ENCODE data around the gene OTOA.
A peak's percentile ranks its signal among the peaks of the same experiment; 100 is the strongest.
"Not testable (repeated sequence)": the region's sequence is repeated elsewhere in the genome, so short reads cannot be mapped to it uniquely, and the experiment has no call there.

Gene OTOA

DNA sequence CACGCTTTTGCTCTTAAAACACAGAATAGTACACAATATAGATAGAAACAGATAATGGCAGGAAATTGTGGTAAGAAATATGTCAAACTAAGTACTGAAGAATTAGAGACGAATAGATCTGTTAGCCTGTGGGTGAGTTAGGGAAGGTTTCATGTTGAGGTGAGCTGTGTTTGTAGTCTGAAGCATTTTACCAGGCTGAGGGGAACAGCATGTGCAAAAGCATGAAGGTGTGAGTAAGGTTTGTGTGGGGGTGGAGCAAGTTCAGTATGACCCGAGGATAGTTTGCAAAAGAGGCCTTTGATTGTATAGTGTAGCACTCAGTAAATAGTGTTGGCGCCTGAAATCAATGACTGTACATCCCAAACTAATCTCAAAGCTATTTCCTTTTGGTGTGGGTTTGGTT, 25.2 kb upstream of the OTOA start:
- no peak overlapping the region for H3K4me3 ChIP-seq
- peak overlapping the region in 5 of 21 experiments; percentile 6 to 49 (median 33) for H3K27ac ChIP-seq

DNA sequence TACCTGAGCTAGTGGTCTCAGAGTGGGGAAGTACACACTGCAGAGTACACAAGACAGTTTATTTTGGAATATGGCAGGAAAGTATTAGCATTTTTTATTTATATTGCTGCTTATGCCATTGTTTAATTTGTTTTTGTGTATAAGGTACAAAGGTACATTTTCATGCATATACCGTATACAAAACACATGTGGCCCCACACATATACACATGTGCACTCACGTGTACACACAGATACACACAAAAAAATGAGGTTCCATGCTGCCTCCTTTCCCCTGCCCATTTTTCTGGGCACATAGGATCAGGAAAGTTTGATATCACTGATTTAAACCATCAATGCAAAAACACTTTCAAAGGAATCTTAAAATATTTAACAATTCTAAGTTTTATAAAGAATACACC, 24.3 kb upstream of the OTOA start:
- Histone ChIP-seq H3K27ac (peak overlapping the region in 3 of 21 experiments; percentile 33 to 49 (median 44)), H3K4me3 (no peak overlapping the region)

DNA sequence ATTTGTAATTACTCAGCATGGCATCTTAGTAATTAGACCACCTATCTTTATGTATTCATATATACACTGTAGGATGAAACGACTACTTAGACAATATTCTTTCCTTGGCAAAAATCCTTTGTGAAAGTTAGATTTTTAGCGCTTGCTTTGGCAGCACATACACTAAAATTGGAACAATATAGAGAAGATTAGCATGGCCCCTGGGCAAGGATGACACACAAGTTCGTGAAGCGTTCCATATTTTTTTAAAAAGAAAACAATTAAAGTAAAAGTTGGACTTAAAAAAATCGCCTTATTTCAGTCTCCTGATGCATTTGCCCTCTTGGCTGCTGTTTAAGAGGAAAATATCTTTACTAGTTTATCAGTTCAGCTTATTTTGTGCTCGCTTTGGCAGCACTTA, 21.9 kb upstream of the OTOA start:
- no peak overlapping the region for H3K4me3 ChIP-seq
- no peak overlapping the region for H3K27ac ChIP-seq

DNA sequence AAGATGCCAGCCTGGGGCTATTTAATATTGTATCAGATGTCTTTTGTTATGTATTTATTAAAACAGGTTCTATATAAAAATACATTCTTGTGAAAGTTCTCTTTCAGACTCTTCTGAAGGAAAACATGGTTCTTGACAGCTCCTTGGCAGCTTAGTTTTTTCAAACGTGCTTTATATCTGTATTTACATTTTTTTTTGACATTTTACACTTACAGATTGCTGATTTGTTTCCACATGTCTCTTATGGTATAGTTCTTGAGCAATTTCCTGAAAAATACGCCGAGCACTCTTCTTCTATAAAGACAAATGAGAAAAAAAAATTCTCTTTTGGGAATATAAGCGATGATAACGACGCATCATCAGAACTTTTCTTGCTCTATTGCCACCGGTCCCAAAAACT, 20.9 kb upstream of the OTOA start:
- no peak overlapping the region for H3K4me3 ChIP-seq
- H3K27ac ChIP-seq, result no peak overlapping the region

DNA sequence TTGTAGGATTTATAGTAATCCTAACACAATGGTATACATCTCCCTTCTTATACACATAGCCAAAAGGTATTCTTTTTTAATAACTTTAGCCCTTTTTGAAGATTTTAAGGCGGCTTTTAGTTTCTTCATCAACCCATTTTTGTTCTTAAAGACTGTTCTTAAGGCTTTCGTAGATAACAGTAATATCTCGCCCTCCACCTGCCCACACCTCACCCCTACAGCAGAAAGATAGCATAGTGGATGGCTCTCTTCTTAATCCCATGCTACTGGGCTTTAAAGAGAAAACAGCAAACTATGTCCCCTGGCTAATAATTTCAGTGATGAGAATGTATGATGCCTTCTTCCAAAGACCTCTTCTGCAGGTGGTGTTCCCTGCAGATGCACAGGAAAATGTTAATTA, 20.0 kb upstream of the OTOA start:
- Histone ChIP-seq H3K4me3 (no peak overlapping the region), H3K27ac (peak overlapping the region in 1 of 21 experiments; percentile 88)

DNA sequence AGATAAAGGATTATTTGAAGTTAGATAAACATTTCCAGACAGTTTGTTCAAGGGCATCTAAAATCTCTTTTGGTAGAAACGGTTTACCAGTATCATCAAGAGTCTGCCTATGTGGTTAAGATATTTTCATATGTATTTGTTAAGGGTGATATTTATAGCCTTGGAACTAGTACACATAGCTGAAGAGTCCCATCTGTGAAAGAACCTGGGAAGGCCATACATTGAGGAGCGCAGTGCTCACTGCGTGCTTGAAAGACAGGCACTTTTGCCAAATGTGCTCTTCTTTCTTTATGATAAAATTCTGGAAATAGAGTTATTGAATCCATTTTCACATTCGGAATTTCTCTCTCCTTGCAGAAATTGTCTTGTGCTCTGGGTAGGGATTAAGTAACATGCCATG, 19.1 kb upstream of the OTOA start:
- Histone ChIP-seq H3K4me3 (no peak overlapping the region), H3K27ac (peak overlapping the region in 16 of 21 experiments; percentile 16 to 88 (median 72))

DNA sequence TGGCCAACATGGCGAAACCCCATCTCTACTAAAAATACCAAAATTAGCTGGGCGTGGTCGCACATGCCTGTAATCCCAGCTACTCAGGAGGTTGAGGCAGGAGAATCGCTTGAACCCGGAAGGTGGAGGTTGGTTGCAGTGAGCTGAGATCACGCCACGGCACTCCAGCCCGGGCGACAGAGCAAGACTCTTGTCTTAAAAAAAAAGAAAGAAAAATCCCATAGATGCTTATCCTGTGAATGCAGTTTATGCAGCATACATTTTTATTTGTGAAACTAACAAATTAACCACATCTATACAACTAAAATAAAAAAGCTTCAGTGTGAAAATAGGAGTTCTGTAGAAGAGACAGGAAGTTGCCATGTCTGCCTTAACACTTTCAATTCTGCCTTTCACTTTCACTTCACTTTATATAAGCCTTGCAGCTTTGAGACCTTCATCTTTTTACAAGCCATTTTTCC, 18.5 kb upstream of the OTOA start:
- H3K27ac ChIP-seq, result peak overlapping the region in 19 of 21 experiments; percentile 11 to 88 (median 67)
- peak overlapping the region in 1 of 7 experiments; percentile 11 for H3K4me3 ChIP-seq

DNA sequence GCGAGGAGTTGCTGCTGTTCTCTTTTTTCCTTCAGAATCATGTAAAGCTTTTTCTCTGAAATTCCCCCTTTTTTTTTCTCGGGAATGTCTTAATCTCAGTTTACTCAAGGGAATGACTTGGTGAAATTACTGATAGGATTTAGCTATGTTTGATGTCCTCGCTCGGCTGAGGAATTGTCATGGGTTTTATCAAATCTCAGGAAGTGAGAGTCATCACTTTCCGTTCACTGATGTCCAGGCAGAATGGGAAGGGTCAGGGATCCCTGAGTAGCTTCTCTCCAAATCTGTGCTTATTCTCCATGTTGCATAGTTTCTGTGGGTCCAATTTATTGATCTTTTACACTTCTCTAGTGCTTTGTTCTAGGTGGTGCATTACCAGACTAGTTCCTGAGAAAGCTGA, 17.7 kb upstream of the OTOA start:
- H3K27ac ChIP-seq, result peak overlapping the region in 17 of 21 experiments; percentile 16 to 88 (median 70)
- H3K4me3 ChIP-seq, result no peak overlapping the region

DNA sequence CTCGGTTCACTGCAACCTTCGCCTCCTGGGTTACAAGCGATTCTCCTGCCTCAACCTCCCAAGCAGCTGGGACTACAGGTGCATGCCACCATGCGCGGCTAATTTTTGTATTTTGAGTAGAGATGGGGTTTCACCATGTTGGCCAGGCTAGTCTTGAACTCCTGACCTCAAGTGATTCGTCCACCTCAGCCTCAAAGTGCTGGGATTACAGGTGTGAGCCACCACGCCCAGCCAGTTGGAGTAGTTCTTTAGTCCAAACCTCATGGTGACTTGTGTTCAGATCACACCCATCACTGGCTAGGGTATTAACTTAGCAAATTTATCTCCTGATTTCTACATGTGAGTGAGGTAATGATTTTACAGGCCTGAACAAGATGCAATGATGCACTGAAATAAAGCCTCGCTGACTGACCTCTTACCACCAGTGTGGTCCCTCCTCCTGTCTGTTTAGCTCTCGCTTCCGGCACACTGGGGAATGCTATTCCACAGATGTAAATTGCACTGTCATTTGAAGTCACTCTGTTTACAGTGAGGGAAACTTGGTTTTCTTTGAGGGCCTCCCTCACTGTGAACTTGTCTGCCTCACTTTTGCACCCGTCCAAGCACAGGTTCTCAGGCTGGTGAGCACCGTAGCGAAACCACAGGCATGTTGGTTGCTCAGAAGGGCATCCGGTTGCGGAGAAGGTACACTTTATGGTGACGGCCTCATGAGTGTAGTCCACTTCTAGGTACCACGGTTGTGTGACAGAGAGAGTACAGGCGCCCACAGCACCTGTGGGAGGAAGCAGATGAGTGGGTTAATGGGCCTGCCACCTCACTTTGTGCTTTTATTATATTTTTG, 16.8 kb upstream of the OTOA start:
- H3K27ac ChIP-seq, result peak overlapping the region in 14 of 21 experiments; percentile 16 to 88 (median 74)
- no peak overlapping the region for H3K4me3 ChIP-seq

DNA sequence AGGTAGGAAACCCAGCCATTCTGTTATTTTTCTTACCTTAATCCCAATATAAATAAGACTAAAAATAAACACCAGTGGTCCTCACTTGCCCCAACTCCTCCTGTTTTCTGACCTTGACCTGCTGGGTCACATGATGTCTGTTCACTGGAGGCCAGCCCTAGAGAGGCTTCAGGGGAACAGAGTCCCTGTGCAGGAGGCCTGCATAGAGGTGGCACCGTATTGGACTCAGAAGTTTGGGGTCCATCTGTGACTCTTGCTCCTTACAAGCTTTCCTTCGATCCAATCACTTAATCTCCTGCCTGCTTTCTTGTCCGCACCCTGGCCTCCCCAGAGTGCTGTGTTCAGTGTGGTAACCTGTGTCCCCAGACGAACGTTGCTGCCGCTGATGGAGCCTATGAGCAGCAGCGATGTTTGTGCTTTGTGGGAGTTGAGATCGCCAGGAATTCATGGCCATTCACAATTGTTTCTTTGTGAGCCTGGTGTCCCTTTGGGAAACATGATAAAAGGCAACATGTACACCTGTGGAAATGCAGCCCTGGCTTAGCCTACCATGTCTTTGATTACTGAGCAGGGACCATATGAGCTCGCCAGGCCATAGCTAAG, 16.1 kb upstream of the OTOA start:
- Histone ChIP-seq H3K4me3 (no peak overlapping the region), H3K27ac (peak overlapping the region in 11 of 21 experiments; percentile 12 to 88 (median 70))

DNA sequence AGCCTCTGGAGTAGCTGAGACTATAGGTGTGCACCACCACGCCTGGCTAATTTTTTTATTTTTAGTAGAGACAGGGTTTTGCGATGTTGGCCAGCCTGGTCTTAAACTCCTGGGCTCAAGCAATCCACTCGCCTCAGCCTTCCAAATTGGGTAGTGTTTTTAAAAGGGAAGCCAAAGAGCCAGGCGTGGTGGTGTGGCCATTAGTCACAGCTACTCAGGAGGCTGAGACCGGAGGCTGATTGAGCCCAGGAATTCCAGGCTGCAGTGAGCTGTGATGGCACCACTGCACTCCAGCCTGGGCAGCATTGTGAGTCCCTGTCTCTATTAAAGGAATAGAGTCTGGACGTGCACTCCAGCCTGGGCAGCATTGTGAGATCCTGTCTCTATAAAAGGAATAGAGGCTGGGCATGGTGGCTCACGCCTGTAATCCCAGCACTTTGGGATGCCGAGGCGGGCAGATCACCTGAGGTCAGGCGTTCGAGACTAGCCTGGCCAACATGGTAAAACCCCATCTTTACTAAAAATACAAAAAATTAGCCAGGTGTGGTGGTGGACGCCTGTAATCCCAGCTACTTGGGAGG, 13.9 kb upstream of the OTOA start:
- H3K4me3 ChIP-seq, result not testable (repeated sequence)
- H3K27ac ChIP-seq, result peak overlapping the region in 8 of 21 experiments; percentile 8 to 49 (median 26)

DNA sequence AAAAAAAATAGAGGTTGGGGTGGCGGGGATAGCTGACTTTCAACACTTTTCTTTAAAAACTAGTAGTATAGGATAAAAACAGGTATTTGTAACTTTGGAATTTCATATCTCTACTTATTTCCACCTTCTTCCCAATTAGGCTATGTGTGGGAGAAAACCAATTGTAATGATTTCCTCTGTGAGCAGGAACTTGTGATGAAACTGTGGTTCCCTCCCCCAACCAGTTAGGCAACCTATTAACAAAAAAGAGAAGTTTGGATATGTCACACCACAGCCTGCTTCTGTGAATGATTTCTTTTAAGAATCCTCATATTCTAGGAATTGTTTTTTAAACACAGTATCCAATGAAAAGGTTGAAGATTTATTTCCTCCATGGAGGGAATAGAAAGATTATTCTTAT, 13.2 kb upstream of the OTOA start:
- Histone ChIP-seq H3K27ac (peak overlapping the region in 9 of 21 experiments; percentile 12 to 65 (median 50)), H3K4me3 (peak overlapping the region in 2 of 7 experiments; percentile 4 to 17)

DNA sequence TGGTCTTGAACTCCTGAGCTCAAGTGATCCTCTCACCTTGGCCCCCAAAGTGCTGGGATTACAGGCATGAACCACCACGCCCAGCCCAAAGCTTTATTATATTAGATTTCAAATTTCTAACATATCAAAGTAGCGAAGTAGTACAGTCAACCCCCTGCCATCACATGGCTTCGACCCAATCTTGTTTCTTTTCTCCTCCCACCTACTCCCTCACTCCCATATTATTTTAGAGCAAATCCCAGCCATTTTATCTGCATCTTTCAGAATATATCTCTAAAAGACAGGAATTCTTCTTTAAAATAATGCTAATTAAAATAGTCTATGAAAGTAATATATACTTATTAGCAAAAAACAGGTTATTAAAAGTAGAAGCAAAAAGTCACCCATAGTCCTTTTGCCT, 12.3 kb upstream of the OTOA start:
- Histone ChIP-seq H3K27ac (peak overlapping the region in 10 of 21 experiments; percentile 11 to 65 (median 46)), H3K4me3 (peak overlapping the region in 4 of 7 experiments; percentile 4 to 17 (median 14))

DNA sequence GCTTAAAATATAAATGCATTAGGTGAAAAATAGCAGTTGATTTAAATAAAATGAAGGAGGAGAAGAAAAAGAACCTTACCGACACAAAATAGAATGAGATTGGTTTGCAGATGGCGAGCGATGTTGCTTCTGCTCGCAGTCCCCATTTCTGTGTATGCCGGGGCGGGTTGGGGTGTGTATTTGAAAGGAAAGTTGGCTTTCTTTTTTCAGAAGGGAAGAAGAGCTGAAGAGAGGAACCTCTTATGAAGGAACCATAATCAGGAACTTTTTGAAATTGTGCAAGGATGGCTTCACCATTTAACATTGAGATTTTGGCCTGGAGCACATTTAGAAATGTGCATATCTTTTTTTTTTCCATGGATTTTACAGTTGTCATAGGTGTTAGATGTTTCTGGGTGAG, 11.3 kb upstream of the OTOA start, which contains the start of gene IGSF6:
Gene IGSF6, minus strand, starts transcription at position 156 of the 400 bp plus-strand sequence. Its CDS starts 10 bp downstream, at position 146.
- H3K27ac ChIP-seq, result peak within 1 kb of the TSS in 12 of 21 experiments; percentile 11 to 67 (median 48)
- H3K4me3 ChIP-seq, result peak within 1 kb of the TSS in 5 of 7 experiments; percentile 4 to 17 (median 13)

DNA sequence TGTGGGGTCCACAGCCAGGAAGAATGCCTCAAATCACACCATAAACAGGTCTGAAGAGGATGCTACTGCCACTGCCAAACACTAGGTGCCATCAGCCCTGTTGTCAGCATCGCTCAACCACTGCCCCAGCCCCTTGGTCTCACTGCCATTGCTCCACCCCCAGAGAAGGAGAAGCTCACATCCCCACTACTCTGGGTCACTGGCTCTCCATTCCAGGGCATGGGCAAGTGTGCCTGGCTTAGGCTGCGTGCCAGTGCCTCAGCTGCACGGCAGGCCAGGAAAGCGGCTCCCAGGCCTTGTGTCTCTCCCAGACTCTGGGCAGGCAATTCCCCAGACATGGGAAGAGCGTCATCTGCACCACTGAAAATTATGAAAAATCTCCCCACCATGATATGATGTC, 10.2 kb upstream of the OTOA start:
- peak overlapping the region in 6 of 21 experiments; percentile 17 to 67 (median 45) for H3K27ac ChIP-seq
- H3K4me3 ChIP-seq, result no peak overlapping the region

DNA sequence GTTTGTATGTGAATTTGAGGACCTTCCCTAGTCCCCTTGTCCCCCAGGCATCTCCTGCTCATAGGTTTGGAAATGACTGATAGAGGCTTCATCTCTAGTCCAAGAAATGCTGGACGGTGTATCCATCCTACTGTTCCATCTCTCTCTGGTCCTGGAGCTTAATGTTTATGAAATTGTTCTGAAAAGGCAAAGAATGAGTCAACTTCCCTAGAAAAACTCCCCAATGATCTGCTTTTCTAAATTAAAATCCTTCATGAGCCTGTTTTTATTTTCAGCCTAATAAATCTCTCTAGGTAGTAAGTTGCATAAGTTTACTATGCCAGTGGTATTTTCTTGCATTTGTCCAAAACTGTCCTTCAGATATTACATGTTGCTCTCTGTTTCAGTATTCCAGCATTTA, 9.3 kb upstream of the OTOA start:
- H3K27ac ChIP-seq, result peak overlapping the region in 5 of 21 experiments; percentile 8 to 64 (median 29)
- no peak overlapping the region for H3K4me3 ChIP-seq

DNA sequence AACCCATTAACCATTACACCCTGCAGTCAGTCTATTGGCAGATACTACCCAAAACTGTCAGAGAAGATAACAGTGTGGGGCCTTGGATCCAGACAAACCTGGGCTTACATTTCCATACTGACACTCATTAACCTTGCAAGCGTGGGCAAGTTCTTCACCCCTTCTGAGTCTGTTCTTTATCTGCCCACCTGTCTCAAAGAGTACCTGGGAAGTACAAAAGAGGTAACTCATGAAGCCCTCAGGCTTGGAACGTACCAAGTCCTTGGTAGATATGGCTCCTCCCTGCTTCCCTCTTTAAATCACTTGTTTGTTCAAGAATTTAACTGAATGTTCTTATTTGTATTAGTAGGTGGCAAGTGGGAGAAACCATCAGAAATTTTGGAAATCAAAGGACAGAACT, 8.9 kb upstream of the OTOA start:
- H3K4me3 ChIP-seq, result no peak overlapping the region
- H3K27ac ChIP-seq, result peak overlapping the region in 3 of 21 experiments; percentile 29 to 64 (median 34)

DNA sequence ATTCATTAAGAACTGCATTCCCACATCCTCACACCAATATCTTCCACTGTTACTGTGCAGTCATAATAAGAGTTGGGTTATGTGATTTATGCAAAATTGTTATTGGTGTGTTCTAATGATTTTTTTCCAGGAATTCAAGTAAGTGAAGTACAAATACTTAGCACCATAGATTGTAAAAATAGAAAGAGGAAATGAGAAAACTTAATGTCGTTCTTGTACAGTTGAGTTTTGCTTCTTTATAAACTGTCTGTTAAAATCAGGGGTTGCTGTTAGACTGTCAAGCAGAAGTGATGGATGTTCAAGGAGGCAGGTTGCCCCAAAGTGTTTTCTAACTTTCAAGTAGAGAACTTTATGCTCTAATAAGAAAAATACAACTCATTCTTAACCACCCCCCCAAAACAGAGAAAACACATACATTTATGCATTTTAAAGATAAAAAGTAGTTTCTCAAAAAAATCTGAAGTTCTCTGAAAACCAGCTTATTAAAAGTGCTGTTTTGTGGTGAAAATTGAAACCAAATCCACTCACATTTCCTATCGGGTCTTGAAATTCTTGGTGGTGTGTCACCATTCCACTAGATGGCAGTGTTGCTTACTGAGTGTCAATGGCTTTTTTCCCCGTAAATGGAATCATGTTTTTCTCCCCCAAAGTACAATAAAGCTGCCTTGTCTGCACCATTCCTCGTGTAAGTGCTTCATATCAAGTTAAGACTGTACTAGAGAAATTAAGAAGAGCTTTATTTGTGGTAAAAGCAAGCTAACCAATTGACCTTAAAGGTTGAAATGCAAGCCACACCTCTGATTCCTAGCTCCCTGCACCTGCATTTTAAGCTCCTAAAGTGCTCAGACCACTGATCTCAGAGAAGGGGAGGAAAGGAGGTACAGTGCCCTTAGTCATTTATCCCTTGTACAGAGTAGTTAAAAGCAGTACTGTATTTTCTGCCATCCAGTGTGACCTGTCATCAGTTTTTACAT, 6.7 kb upstream of the OTOA start:
- peak overlapping the region in 3 of 21 experiments; percentile 3 to 62 (median 52) for H3K27ac ChIP-seq
- no peak overlapping the region for H3K4me3 ChIP-seq

DNA sequence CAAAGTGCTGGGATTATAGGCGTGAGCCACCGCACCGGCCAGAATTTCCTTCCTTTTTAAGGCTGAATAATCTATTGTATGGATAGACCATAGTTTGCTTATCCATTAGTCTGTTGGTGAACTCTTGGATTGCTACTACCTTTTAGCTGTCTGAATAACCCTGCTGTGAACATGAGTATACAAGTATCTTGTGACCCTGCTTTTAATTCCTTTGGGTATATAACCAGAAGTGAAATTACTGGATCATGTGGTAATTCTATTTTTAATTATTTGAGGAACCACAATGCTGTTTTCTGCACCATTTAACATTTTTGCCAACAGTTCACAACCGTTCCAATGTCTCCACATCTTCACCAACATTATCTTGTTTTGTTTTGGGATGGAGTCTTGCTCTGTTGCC, 4.6 kb upstream of the OTOA start:
- H3K4me3 ChIP-seq, result no peak overlapping the region
- peak overlapping the region in 1 of 21 experiments; percentile 55 for H3K27ac ChIP-seq
